ENCODE results near the gene COL16A1. TPM values are rescaled to one million over a fixed set of nuclear protein-coding genes. Genes with fewer than 3 reads are reported as not detected.

COL16A1 gene
- total RNA-seq, 1 experiment from 2014 or later = 6.2 TPM

GRCh38 chr1:31726715-31727114 lies 22.9 kb upstream of the COL16A1 start:
- no peak overlapping the region for H4K5ac ChIP-seq (ENCODE audit: insufficient read length, low read depth, low read length)

More at GRCh38 chr1:31726715-31727114, 22.9 kb upstream of the COL16A1 start:
- Histone ChIP-seq H2BK12ac (ENCODE audit: insufficient read length, low read depth, low read length) (no peak overlapping the region), H2AFZ (ENCODE audit: low read length) (no peak overlapping the region), H3K23ac (ENCODE audit: insufficient read length, low read depth, low read length) (no peak overlapping the region), H4K20me1 (ENCODE audit: control insufficient read depth, insufficient read depth, insufficient read length) (no peaks in the 10 kb centered on the region), H3K4me1 (ENCODE audit: insufficient read depth, low read length) (no peaks in the 10 kb centered on the region), H4K91ac (ENCODE audit: insufficient read length, low read depth, low read length) (no peak overlapping the region), H2BK20ac (ENCODE audit: low read depth, low read length, poor library complexity, severe bottlenecking) (no peak overlapping the region), H3K27me3 (ENCODE audit: insufficient read depth, low read length) (no peaks in the 10 kb centered on the region), H2BK15ac (ENCODE audit: low read depth, low read length) (no peak overlapping the region), H3T11ph (ENCODE audit: low read length) (no peak overlapping the region), H3K56ac (ENCODE audit: insufficient read length, low read depth, low read length) (no peak overlapping the region), H3K79me2 (ENCODE audit: insufficient read depth, low read length) (no peaks in the 10 kb centered on the region), H3K4me2 (ENCODE audit: insufficient read depth, insufficient read length, low read length) (no peak overlapping the region), H3K23me2 (ENCODE audit: insufficient read length, low read depth, low read length, poor library complexity, severe bottlenecking) (no peaks in the 10 kb centered on the region), H2BK120ac (ENCODE audit: low read depth, low read length, poor library complexity, severe bottlenecking) (no peak overlapping the region), H3K14ac (ENCODE audit: insufficient read depth, low read length) (no peak overlapping the region), H2AK5ac (ENCODE audit: insufficient read length, low read length) (no peak overlapping the region), H3K27ac (ENCODE audit: insufficient read length, low read depth, low read length) (no peak overlapping the region), H4K8ac (replicated peaks; ENCODE audit: insufficient read length, low read depth, low read length) (no peak overlapping the region), H3K79me1 (ENCODE audit: insufficient read depth, low read depth, low read length, poor library complexity, severe bottlenecking) (no peaks in the 10 kb centered on the region), H3K9ac (ENCODE audit: extremely low read depth, insufficient read length, low read length) (no peak overlapping the region), H3K18ac (ENCODE audit: insufficient read length, low read depth, low read length) (no peak overlapping the region), H3K9me3 (ENCODE audit: control insufficient read depth, low read depth, low read length) (no peaks in the 10 kb centered on the region), H3K4ac (ENCODE audit: low read depth, low read length) (no peak overlapping the region), H2BK5ac (ENCODE audit: insufficient read length, low read length) (no peak overlapping the region)
- TF ChIP-seq CTCF (conservative IDR thresholded peaks at IDR 0.05) = no peak
- Mint-ChIP-seq H3K27ac (no peak overlapping the region), H3K27me3 (ENCODE audit: low read depth) (peaks cover 9% of the 10 kb centered on the region; the same call in 1 of the 2 replicates), H3K36me3 (ENCODE audit: insufficient read depth in 1 of 3, low read depth in 3 of 3) (no peaks in the 10 kb centered on the region; a peak in 2 of 7 replicates), H3K9me3 (no peaks in the 10 kb centered on the region), H3K4me1 (peaks cover 7 to 15% of the 10 kb centered on the region in 2 experiments; a peak in 3 of 4 replicates), H3K4me3 (no peak overlapping the region)
- no CpG with 5 or more reads among the region's 4 CpGs for WGBS (ENCODE audit: extremely low coverage, insufficient read length, low lambda C conversion rate)
- no peak for DNase-seq

Data from H9 (cell line).